ENCODE data around the gene RPL35A. TPM values are rescaled to one million over a fixed set of nuclear protein-coding genes. Genes with fewer than 3 reads are reported as not detected.
"Not testable (repeated sequence)": the region's sequence is repeated elsewhere in the genome, so short reads cannot be mapped to it uniquely, and the experiment has no call there.

RPL35A gene
- total RNA-seq, 1 donor from 2014 or later, result 1,252 TPM

GRCh38 chr3:197960694-197961581, 10.9 kb downstream of the RPL35A start:
- no peaks in the 10 kb centered on the region for H3K9me3 Mint-ChIP-seq
- no peaks in the 10 kb centered on the region for H3K36me3 Mint-ChIP-seq
- peak in 1 of 2 experiments; percentile 40 for DNase-seq (ENCODE audit: low spot score in 2 of 2, unreplicated experiment in 2 of 2)
- H3K27me3 Mint-ChIP-seq (ENCODE audit: low read depth), result peaks cover 4% of the 10 kb centered on the region
- H3K4me1 Mint-ChIP-seq, result peaks cover 19% of the 10 kb centered on the region
- H3K4me3 Mint-ChIP-seq, result peak overlapping the region; percentile 91
- TF ChIP-seq CTCF (IDR thresholded peaks at IDR 0.05; ENCODE audit: unreplicated experiment), result no peak
- peak overlapping the region; percentile 83 for H3K27ac Mint-ChIP-seq

- H3K36me3 Mint-ChIP-seq, result no peaks in the 10 kb centered on the region
- H3K4me3 Mint-ChIP-seq, result peak overlapping the region; percentile 24
- H3K4me1 Mint-ChIP-seq, result peaks cover 19% of the 10 kb centered on the region
- no peak for TF ChIP-seq CTCF (IDR thresholded peaks at IDR 0.05; ENCODE audit: unreplicated experiment)
- peaks cover 4% of the 10 kb centered on the region for H3K27me3 Mint-ChIP-seq (ENCODE audit: low read depth)
- H3K27ac Mint-ChIP-seq, result no peak overlapping the region
- H3K9me3 Mint-ChIP-seq, result peaks cover 4% of the 10 kb centered on the region
- DNase-seq (ENCODE audit: low spot score in 2 of 2, unreplicated experiment in 2 of 2), result no peak
These were observed 11.6 kb downstream of the RPL35A start for GRCh38 chr3:197961582-197961945.

GRCh38 chr3:197963019-197963637, 13.1 kb downstream of the RPL35A start:
- H3K27ac Mint-ChIP-seq, result no peak overlapping the region
- H3K9me3 Mint-ChIP-seq, result peaks cover 15% of the 10 kb centered on the region
- TF ChIP-seq CTCF (IDR thresholded peaks at IDR 0.05; ENCODE audit: unreplicated experiment), result no peak
- H3K36me3 Mint-ChIP-seq, result peaks cover 3% of the 10 kb centered on the region
- no peak overlapping the region for H3K4me3 Mint-ChIP-seq
- peaks cover 4% of the 10 kb centered on the region for H3K27me3 Mint-ChIP-seq (ENCODE audit: low read depth)
- peaks cover 19% of the 10 kb centered on the region for H3K4me1 Mint-ChIP-seq
- no peak for DNase-seq (ENCODE audit: low spot score in 2 of 2, unreplicated experiment in 2 of 2)

- DNase-seq (ENCODE audit: low spot score in 2 of 2, unreplicated experiment in 2 of 2); H3K27me3 Mint-ChIP-seq (ENCODE audit: low read depth); H3K4me1 Mint-ChIP-seq; H3K36me3 Mint-ChIP-seq; H3K4me3 Mint-ChIP-seq; H3K27ac Mint-ChIP-seq: not testable (repeated sequence)
- H3K9me3 Mint-ChIP-seq, result peaks cover 33% of the 10 kb centered on the region
These were observed 17.5 kb downstream of the RPL35A start for GRCh38 chr3:197967337-197967989.

GRCh38 chr3:197970588-197970987, 20.6 kb downstream of the RPL35A start:
- Mint-ChIP-seq H3K4me3 (no peak overlapping the region), H3K27me3 (ENCODE audit: low read depth) (no peaks in the 10 kb centered on the region), H3K36me3 (peaks cover 13% of the 10 kb centered on the region), H3K27ac (no peak overlapping the region), H3K4me1 (no peaks in the 10 kb centered on the region), H3K9me3 (peaks cover 38% of the 10 kb centered on the region)
- no peak for DNase-seq (ENCODE audit: low spot score in 2 of 2, unreplicated experiment in 2 of 2)
- TF ChIP-seq CTCF (IDR thresholded peaks at IDR 0.05; ENCODE audit: unreplicated experiment), result no peak

- no peak for DNase-seq (ENCODE audit: low spot score in 2 of 2, unreplicated experiment in 2 of 2)
- H3K27me3 Mint-ChIP-seq (ENCODE audit: low read depth), result no peaks in the 10 kb centered on the region
- H3K4me3 Mint-ChIP-seq, result no peak overlapping the region
- peaks cover 16% of the 10 kb centered on the region for H3K36me3 Mint-ChIP-seq
- H3K9me3 Mint-ChIP-seq, result peaks cover 18% of the 10 kb centered on the region
- no peak overlapping the region for H3K27ac Mint-ChIP-seq
- no peaks in the 10 kb centered on the region for H3K4me1 Mint-ChIP-seq
- TF ChIP-seq CTCF (IDR thresholded peaks at IDR 0.05; ENCODE audit: unreplicated experiment), result no peak
These were observed 24.0 kb downstream of the RPL35A start for GRCh38 chr3:197974016-197974415.

Measured in mesothelial cell of epicardium (in vitro differentiated cells).